Mammary epithelial cell (primary cell): ENCODE results near the gene GNA12.

Experiments
- CTCF ChIP-seq, 2 donors: IDR thresholded peaks in 1 of 2; conservative IDR thresholded peaks in 1 of 2; 2 replicates each; pipeline ENCODE4 v1.5.1; 2011 to 2012; ENCODE audit warnings: inconsistent platforms in 2 of 2, low read length in 2 of 2, mild to moderate bottlenecking in 2 of 2, control low read depth in 1 of 2, low read depth in 1 of 2; ENCODE audit not compliant: insufficient read depth in 1 of 2; ENCODE audit errors: extremely low read depth in 1 of 2
- EZH2 ChIP-seq: IDR thresholded peaks from 2 replicates; pipeline ENCODE4 v1.6.1; 2012; ENCODE audit warnings: low read length, inconsistent platforms, borderline replicate concordance

GRCh38 chr7:2713370-2713769 lies 130.7 kb downstream of the GNA12 start:
- TF ChIP-seq CTCF (conservative IDR thresholded peaks at IDR 0.05 in 1 of 2, IDR thresholded peaks at IDR 0.05 in 1 of 2; ENCODE audit: extremely low read depth in 1 of 2, insufficient read depth in 1 of 2, low read depth in 1 of 2, low read length in 2 of 2), result no peak
- TF ChIP-seq EZH2, result no peak
